SU-DHL-6 (cell line): ENCODE data around the gene OR6K2.

ENCODE experiments used
- EZH2phosphoT487 ChIP-seq: fragments of 200-600 bp; sonication (generic), shearing (Covaris generic); conservative IDR thresholded peaks from 2 replicates; pipeline ENCODE4 v1.6.1; 2018; ENCODE audit warnings: mild to moderate bottlenecking, antibody characterized with exemption, low read length, moderate library complexity, mixed read lengths
- TF ChIP-seq, protein P1 (sequence below): fragments of 200-600 bp; sonication (generic); IDR thresholded peaks from one replicate; pipeline ENCODE4 v1.5.1; 2017; ENCODE audit warnings: antibody characterized with exemption, mild to moderate bottlenecking, low read length, moderate library complexity; ENCODE audit not compliant: insufficient read depth, poor library complexity, severe bottlenecking

DNA sequence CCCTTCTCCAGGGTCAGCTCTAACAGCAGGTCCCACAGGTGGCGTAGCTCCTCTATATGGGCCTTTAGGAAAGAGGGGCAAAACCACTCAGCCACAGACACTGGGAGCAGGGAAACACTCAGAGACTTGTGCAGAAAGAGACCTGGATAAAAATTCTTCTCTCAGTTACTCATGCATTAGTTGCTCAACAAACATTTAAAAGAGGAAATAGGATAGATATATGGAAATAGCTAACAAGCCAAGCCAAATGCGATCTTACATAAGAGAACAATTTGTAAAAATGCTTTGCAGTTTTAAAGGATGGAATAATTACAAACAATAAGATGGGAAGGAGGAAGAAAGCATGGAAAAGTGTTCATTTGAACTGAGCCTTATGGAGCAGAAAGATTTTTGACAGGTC lies 18.8 kb downstream of the OR6K2 start:
- TF ChIP-seq, protein P1, sequence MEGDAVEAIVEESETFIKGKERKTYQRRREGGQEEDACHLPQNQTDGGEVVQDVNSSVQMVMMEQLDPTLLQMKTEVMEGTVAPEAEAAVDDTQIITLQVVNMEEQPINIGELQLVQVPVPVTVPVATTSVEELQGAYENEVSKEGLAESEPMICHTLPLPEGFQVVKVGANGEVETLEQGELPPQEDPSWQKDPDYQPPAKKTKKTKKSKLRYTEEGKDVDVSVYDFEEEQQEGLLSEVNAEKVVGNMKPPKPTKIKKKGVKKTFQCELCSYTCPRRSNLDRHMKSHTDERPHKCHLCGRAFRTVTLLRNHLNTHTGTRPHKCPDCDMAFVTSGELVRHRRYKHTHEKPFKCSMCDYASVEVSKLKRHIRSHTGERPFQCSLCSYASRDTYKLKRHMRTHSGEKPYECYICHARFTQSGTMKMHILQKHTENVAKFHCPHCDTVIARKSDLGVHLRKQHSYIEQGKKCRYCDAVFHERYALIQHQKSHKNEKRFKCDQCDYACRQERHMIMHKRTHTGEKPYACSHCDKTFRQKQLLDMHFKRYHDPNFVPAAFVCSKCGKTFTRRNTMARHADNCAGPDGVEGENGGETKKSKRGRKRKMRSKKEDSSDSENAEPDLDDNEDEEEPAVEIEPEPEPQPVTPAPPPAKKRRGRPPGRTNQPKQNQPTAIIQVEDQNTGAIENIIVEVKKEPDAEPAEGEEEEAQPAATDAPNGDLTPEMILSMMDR: no peak
- no peak for TF ChIP-seq EZH2phosphoT487
